K562 (cell line): ENCODE measurements around the gene DCST1. TPM values are rescaled to one million over a fixed set of nuclear protein-coding genes. Genes with fewer than 3 reads are reported as not detected.

Experiments used
- BRD4 ChIP-seq: fragments of 200-600 bp; sonication (generic); IDR thresholded peaks from 2 replicates; pipeline ENCODE4 v1.6.1; 2017; ENCODE audit warnings: inconsistent platforms
- ERF ChIP-seq: fragments of 450-650 bp; formaldehyde crosslinking; IDR thresholded peaks from 2 replicates; pipeline ENCODE4 v1.4.0; 2020; ENCODE audit warnings: mild to moderate bottlenecking, mixed read lengths
- HCFC1 ChIP-seq: IDR thresholded peaks from 2 replicates; pipeline ENCODE4 v1.6.1; 2012; ENCODE audit warnings: low read depth, low read length, improper control_type of control experiment
- HLTF ChIP-seq: fragments of 450-650 bp; IDR thresholded peaks from 2 replicates; pipeline ENCODE4 v1.6.1; 2016
- JUN ChIP-seq, 2 experiments: sonication (generic) in 1 of 2; formaldehyde crosslinking in 1 of 2; IDR thresholded peaks; 2 replicates each; pipeline versions ENCODE4 v1.6.1 to v1.8.0; 2012 to 2022; ENCODE audit warnings: borderline replicate concordance in 2 of 2, mild to moderate bottlenecking in 2 of 2, improper control_type of control experiment in 1 of 2, low read depth in 1 of 2, low read length in 1 of 2, missing genetic modification reagents in 1 of 2
- KDM2B ChIP-seq: fragments of 250-450 bp; sonication (Bioruptor Pico); IDR thresholded peaks from 2 replicates; pipeline ENCODE4 v1.8.0; 2021; ENCODE audit warnings: mild to moderate bottlenecking, moderate library complexity
- KDM5B ChIP-seq: fragments of 200-600 bp; sonication (generic); IDR thresholded peaks from 2 replicates; pipeline ENCODE4 v1.6.1; 2012; ENCODE audit warnings: low read depth, mild to moderate bottlenecking, moderate library complexity, low read length, control low read depth, inconsistent platforms; ENCODE audit not compliant: insufficient replicate concordance
- NFIC ChIP-seq: fragments of 450-650 bp; IDR thresholded peaks from 2 replicates; pipeline ENCODE4 v1.6.1; 2017; ENCODE audit warnings: mild to moderate bottlenecking, inconsistent platforms
- NFRKB ChIP-seq: fragments of 450-650 bp; IDR thresholded peaks from 2 replicates; pipeline ENCODE4 v1.6.1; 2016; ENCODE audit warnings: low read depth
- PRMT5 ChIP-seq: sonication (generic); formaldehyde crosslinking; IDR thresholded peaks from 2 replicates; pipeline ENCODE4 v1.5.0; 2020; ENCODE audit warnings: missing genetic modification reagents
- SRSF3 ChIP-seq: fragments of 200-400 bp; formaldehyde crosslinking; IDR thresholded peaks from 2 replicates; pipeline ENCODE4 v1.6.1; 2016; ENCODE audit warnings: mild to moderate bottlenecking, low read length, moderate library complexity; ENCODE audit not compliant: insufficient read depth
- TAF15 ChIP-seq: fragments of 200-400 bp; formaldehyde crosslinking; IDR thresholded peaks from 2 replicates; pipeline ENCODE4 v1.6.1; 2017; ENCODE audit warnings: mild to moderate bottlenecking, low read depth, low read length, moderate library complexity
- TARDBP ChIP-seq: fragments of 450-650 bp; IDR thresholded peaks from 2 replicates; pipeline ENCODE4 v1.6.1; 2016
- TEAD4 ChIP-seq, 2 experiments: sonication (generic) in 1 of 2; formaldehyde crosslinking in 1 of 2; IDR thresholded peaks; 2 replicates each; pipeline versions ENCODE4 v1.6.1 to v1.8.0; 2012 to 2022; ENCODE audit warnings: borderline replicate concordance in 1 of 2, inconsistent platforms in 1 of 2, low read length in 1 of 2, mild to moderate bottlenecking in 1 of 2, missing genetic modification reagents in 1 of 2
- ZBTB7A ChIP-seq: IDR thresholded peaks from 2 replicates; pipeline ENCODE4 v1.6.1; 2011; ENCODE audit warnings: low read depth, mild to moderate bottlenecking, low read length, moderate library complexity, borderline replicate concordance; ENCODE audit not compliant: control insufficient read depth
- ZNF165 ChIP-seq: fragments of 250-450 bp; sonication (Bioruptor Pico); IDR thresholded peaks from 2 replicates; pipeline ENCODE4 v1.4.0; 2020; ENCODE audit warnings: borderline replicate concordance
- ZNF232 ChIP-seq: sonication (generic); formaldehyde crosslinking; IDR thresholded peaks from 2 replicates; pipeline ENCODE4 v1.8.0; 2022; ENCODE audit warnings: mild to moderate bottlenecking, missing genetic modification reagents
- polyA plus RNA-seq, 8 experiments: library from polyadenylated mRNA; depleted of rRNA in 4 of 8; stranded (reverse) in 5 of 8; unstranded in 3 of 8; fragments of >200 nt; fragmentation: Nextera tagmentation in 2 of 8; fragmentation: Illumina TruSeq in 1 of 8; extraction: Ambion mirVana in 2 of 8; extraction: Trizol in 1 of 8; gene quantifications; 2 replicates each; pipeline versions ENCODE4 v1.2.1 to v1.2.3, GENCODE V29; 2011 to 2014; ENCODE audit warnings: inconsistent platforms in 1 of 8, missing spikeins in 1 of 8
- total RNA-seq, 7 experiments: library from RNA; depleted of rRNA in 6 of 7; stranded (reverse); fragments of >200 nt in 6 of 7; fragmentation: Illumina TruSeq in 2 of 7; extraction: Trizol in 2 of 7; gene quantifications; 2 replicates each; pipeline versions ENCODE4 v1.2.1 to v1.2.3, GENCODE V29; 2011 to 2021; ENCODE audit warnings: low replicate concordance in 1 of 7
- TF ChIP-seq, protein P1 (sequence below): sonication (generic); formaldehyde crosslinking; IDR thresholded peaks from 2 replicates; pipeline ENCODE4 v1.8.0; 2022; ENCODE audit warnings: missing genetic modification reagents, mild to moderate bottlenecking, moderate library complexity, borderline replicate concordance
- TF ChIP-seq, protein P2 (sequence below): sonication (generic); formaldehyde crosslinking; IDR thresholded peaks from 2 replicates; pipeline ENCODE4 v1.8.0; 2022; ENCODE audit warnings: mild to moderate bottlenecking, missing genetic modification reagents
- TF ChIP-seq, protein P3 (sequence below): fragments of 250-450 bp; sonication (Bioruptor Pico); IDR thresholded peaks from 2 replicates; pipeline ENCODE4 v1.8.0; 2021; ENCODE audit warnings: mild to moderate bottlenecking, moderate library complexity
- TF ChIP-seq, protein P4 (sequence below): fragments of 450-650 bp; formaldehyde crosslinking; IDR thresholded peaks from 2 replicates; pipeline ENCODE4 v1.4.0; 2022; ENCODE audit warnings: missing genetic modification characterization
- TF ChIP-seq, protein P5 (sequence below): fragments of 200-400 bp; formaldehyde crosslinking; IDR thresholded peaks from 2 replicates; pipeline ENCODE4 v1.6.1; 2017; ENCODE audit warnings: mild to moderate bottlenecking, low read depth, low read length, moderate library complexity

Gene DCST1
- total and polyA plus RNA-seq, 9 of the 15 experiments (the other 6 are each of a cell fraction or from before 2014, with no cell fraction given): not detected

DNA sequence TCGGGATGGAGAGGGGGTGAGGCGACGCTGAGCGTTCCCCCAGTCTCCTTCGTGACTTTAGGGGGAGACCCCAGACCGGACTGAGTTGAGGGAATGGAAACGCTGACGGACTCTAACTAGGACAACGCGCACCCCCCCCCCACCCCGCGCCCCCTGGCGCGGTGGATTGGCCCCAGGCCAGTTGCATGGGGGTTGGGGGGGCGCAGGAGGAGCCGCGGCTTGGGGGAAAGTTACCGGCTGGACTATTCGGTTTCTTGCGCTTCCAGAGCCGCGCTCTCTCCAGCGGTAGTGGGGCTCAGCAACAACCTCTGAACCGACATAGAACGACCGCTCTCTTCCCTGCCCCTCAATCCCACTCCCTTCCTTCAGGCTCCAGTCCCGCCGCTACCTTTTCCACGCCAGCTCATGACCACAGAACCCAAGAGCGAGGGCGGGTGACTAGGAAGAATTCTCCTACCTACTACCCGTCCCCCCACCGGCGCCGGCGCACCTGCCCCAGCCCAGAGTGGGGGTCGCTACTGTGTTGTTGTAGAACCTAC is 30.3 kb upstream of the DCST1 start (continued):
- TF ChIP-seq NFIC: peak; percentile 94
- TF ChIP-seq TARDBP: no peak
- no peak for TF ChIP-seq PRMT5
- TF ChIP-seq, protein P1, sequence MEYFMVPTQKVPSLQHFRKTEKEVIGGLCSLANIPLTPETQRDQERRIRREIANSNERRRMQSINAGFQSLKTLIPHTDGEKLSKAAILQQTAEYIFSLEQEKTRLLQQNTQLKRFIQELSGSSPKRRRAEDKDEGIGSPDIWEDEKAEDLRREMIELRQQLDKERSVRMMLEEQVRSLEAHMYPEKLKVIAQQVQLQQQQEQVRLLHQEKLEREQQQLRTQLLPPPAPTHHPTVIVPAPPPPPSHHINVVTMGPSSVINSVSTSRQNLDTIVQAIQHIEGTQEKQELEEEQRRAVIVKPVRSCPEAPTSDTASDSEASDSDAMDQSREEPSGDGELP (CRISPR knock-in tag): peak; percentile 6; the same call in 1 of the 2 replicates
- TF ChIP-seq, protein P2, sequence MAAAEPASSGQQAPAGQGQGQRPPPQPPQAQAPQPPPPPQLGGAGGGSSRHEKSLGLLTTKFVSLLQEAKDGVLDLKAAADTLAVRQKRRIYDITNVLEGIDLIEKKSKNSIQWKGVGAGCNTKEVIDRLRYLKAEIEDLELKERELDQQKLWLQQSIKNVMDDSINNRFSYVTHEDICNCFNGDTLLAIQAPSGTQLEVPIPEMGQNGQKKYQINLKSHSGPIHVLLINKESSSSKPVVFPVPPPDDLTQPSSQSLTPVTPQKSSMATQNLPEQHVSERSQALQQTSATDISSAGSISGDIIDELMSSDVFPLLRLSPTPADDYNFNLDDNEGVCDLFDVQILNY (CRISPR knock-in tag): no peak
- no peak for TF ChIP-seq KDM2B (CRISPR knock-in tag)
- TF ChIP-seq ERF (CRISPR knock-in tag): no peak
- TF ChIP-seq TEAD4 (IDR thresholded peaks at IDR 0.05; ENCODE audit: low read length): no peak
- no peak for TF ChIP-seq TEAD4 (CRISPR knock-in tag; IDR thresholded peaks at IDR 0.05; ENCODE audit: borderline replicate concordance)
- no peak for TF ChIP-seq ZNF165 (CRISPR knock-in tag)
- no peak for TF ChIP-seq ZNF232 (CRISPR knock-in tag)
- TF ChIP-seq JUN (IDR thresholded peaks at IDR 0.05; ENCODE audit: borderline replicate concordance, low read depth, low read length): no peak
- TF ChIP-seq JUN (CRISPR knock-in tag; IDR thresholded peaks at IDR 0.05; ENCODE audit: borderline replicate concordance): no peak
- peak; percentile 72; the same call in 1 of the 2 replicates for TF ChIP-seq NFRKB
- TF ChIP-seq, protein P3, sequence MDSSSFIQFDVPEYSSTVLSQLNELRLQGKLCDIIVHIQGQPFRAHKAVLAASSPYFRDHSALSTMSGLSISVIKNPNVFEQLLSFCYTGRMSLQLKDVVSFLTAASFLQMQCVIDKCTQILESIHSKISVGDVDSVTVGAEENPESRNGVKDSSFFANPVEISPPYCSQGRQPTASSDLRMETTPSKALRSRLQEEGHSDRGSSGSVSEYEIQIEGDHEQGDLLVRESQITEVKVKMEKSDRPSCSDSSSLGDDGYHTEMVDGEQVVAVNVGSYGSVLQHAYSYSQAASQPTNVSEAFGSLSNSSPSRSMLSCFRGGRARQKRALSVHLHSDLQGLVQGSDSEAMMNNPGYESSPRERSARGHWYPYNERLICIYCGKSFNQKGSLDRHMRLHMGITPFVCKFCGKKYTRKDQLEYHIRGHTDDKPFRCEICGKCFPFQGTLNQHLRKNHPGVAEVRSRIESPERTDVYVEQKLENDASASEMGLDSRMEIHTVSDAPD (CRISPR knock-in tag): no peak
- no peak for TF ChIP-seq HCFC1
- TF ChIP-seq, protein P4, sequence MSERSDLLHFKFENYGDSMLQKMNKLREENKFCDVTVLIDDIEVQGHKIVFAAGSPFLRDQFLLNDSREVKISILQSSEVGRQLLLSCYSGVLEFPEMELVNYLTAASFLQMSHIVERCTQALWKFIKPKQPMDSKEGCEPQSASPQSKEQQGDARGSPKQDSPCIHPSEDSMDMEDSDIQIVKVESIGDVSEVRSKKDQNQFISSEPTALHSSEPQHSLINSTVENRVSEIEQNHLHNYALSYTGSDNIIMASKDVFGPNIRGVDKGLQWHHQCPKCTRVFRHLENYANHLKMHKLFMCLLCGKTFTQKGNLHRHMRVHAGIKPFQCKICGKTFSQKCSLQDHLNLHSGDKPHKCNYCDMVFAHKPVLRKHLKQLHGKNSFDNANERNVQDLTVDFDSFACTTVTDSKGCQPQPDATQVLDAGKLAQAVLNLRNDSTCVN (CRISPR knock-in tag): no peak
- TF ChIP-seq KDM5B: peak; percentile 63
- TF ChIP-seq, protein P5, sequence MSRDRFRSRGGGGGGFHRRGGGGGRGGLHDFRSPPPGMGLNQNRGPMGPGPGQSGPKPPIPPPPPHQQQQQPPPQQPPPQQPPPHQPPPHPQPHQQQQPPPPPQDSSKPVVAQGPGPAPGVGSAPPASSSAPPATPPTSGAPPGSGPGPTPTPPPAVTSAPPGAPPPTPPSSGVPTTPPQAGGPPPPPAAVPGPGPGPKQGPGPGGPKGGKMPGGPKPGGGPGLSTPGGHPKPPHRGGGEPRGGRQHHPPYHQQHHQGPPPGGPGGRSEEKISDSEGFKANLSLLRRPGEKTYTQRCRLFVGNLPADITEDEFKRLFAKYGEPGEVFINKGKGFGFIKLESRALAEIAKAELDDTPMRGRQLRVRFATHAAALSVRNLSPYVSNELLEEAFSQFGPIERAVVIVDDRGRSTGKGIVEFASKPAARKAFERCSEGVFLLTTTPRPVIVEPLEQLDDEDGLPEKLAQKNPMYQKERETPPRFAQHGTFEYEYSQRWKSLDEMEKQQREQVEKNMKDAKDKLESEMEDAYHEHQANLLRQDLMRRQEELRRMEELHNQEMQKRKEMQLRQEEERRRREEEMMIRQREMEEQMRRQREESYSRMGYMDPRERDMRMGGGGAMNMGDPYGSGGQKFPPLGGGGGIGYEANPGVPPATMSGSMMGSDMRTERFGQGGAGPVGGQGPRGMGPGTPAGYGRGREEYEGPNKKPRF: no peak
- TF ChIP-seq SRSF3: peak; percentile 7; the same call in 1 of the 2 replicates
- TF ChIP-seq BRD4: 0 out of 2 replicates have a peak, but pooled peaks have one; percentile 66
- no peak for TF ChIP-seq TAF15
- TF ChIP-seq ZBTB7A: peak; percentile 86
- TF ChIP-seq HLTF: no peak
